IMR-90 (cell line): ENCODE results near the gene MFAP2. TPM values are rescaled to one million over a fixed set of nuclear protein-coding genes. Genes with fewer than 3 reads are reported as not detected.

Experiments
- ATAC-seq: fragments of 200-7000 bp; cut with Tn5 transposase; 2 replicates; pipeline ENCODE4 v1.9.1; 2020; ENCODE audit warnings: low read depth, mild to moderate bottlenecking, moderate library complexity
- BruUV-seq: library from RNA; stranded (reverse); fragments of 400-500 nt; replicated peaks from 2 replicates; lab custom pipeline; 2021; lab: Mats Ljungman, UMichigan
- CTCF ChIA-PET: fragments of 300-600 bp; formaldehyde crosslinking; extraction: SDS; loops from one replicate; lab custom pipeline; 2021; ENCODE audit warnings: antibody characterized with exemption; lab: Yijun Ruan, JAX
- POLR2A ChIA-PET: fragments of 300-600 bp; sonication (Branson Sonifier 250); formaldehyde crosslinking; loops from one replicate; lab custom pipeline; 2022; ENCODE audit warnings: antibody characterized with exemption; ENCODE audit not compliant: unreplicated experiment; lab: Charles Lee
- DNase-seq: peaks from one replicate; pipeline ENCODE4 v3.0.0; 2013
- H2AFZ ChIP-seq: replicated peaks from 2 replicates; pipeline ENCODE3; 2013; ENCODE audit warnings: low read length, mild to moderate bottlenecking; ENCODE audit not compliant: poor library complexity
- H2AK5ac ChIP-seq: 2 replicates; pipeline ENCODE4 v1.6.1; 2013; ENCODE audit warnings: low read depth, low read length, inconsistent platforms
- H2AK9ac ChIP-seq: replicated peaks from 2 replicates; pipeline ENCODE3; 2013; ENCODE audit warnings: mild to moderate bottlenecking, low read depth, low read length, moderate library complexity; ENCODE audit not compliant: poor library complexity
- H2BK120ac ChIP-seq: 2 replicates; pipeline ENCODE4 v1.6.1; 2013; ENCODE audit warnings: low read depth, low read length, inconsistent platforms
- H2BK15ac ChIP-seq: 3 replicates; pipeline ENCODE4 v1.6.1; 2013; ENCODE audit warnings: low read depth, low read length, inconsistent platforms
- H2BK20ac ChIP-seq: 2 replicates; pipeline ENCODE4 v1.6.1; 2013; ENCODE audit warnings: low read depth, mild to moderate bottlenecking, inconsistent platforms, low read length, moderate library complexity
- H2BK5ac ChIP-seq: 2 replicates; pipeline ENCODE4 v1.6.1; 2013; ENCODE audit warnings: mild to moderate bottlenecking, low read depth, low read length, inconsistent platforms; ENCODE audit not compliant: poor library complexity, severe bottlenecking
- H3K14ac ChIP-seq: replicated peaks from 2 replicates; pipeline ENCODE4 v1.6.1; 2013; ENCODE audit warnings: low read depth, low read length, inconsistent platforms
- H3K18ac ChIP-seq: 2 replicates; pipeline ENCODE4 v1.6.1; 2013; ENCODE audit warnings: low read depth, low read length, control low read depth
- H3K23ac ChIP-seq: 2 replicates; pipeline ENCODE4 v1.6.1; 2013; ENCODE audit warnings: low read depth, low read length, inconsistent platforms
- H3K27ac ChIP-seq: 2 replicates; pipeline ENCODE4 v1.5.1; 2013; ENCODE audit warnings: mild to moderate bottlenecking, control low read depth, low read length; ENCODE audit not compliant: insufficient read depth
- H3K27me3 ChIP-seq: 2 replicates; pipeline ENCODE4 v1.6.1; 2013; ENCODE audit warnings: low read length; ENCODE audit not compliant: control insufficient read depth, insufficient read depth
- H3K36me3 ChIP-seq: 2 replicates; pipeline ENCODE4 v1.6.1; 2013; ENCODE audit warnings: low read length, mixed read lengths; ENCODE audit not compliant: control insufficient read depth, insufficient read depth
- H3K4ac ChIP-seq: 2 replicates; pipeline ENCODE4 v1.6.1; 2013; ENCODE audit warnings: low read depth, low read length, inconsistent platforms
- H3K4me1 ChIP-seq: 2 replicates; pipeline ENCODE4 v1.6.1; 2013; ENCODE audit warnings: low read length, mixed read lengths; ENCODE audit not compliant: control insufficient read depth, insufficient read depth
- H3K4me2 ChIP-seq: 2 replicates; pipeline ENCODE4 v1.6.1; 2013; ENCODE audit warnings: low read depth, mild to moderate bottlenecking, control low read depth, low read length, moderate library complexity
- H3K4me3 ChIP-seq: 2 replicates; pipeline ENCODE4 v1.5.1; 2013; ENCODE audit warnings: low read depth, mild to moderate bottlenecking, control low read depth, low read length, moderate library complexity; ENCODE audit not compliant: insufficient read depth
- H3K56ac ChIP-seq: 2 replicates; pipeline ENCODE4 v1.6.1; 2013; ENCODE audit warnings: low read length, inconsistent platforms; ENCODE audit not compliant: insufficient read depth; ENCODE audit errors: extremely low read depth
- H3K79me1 ChIP-seq, 2 experiments: 2 replicates each; pipeline ENCODE4 v1.6.1; 2013; ENCODE audit warnings: low read length in 2 of 2, inconsistent platforms in 1 of 2, low read depth in 1 of 2
- H3K9ac ChIP-seq: 2 replicates; pipeline ENCODE4 v1.6.1; 2013; ENCODE audit warnings: low read depth, low read length, control low read depth
- H3K9me1 ChIP-seq: 2 replicates; pipeline ENCODE4 v1.6.1; 2013; ENCODE audit warnings: low read length, inconsistent platforms; ENCODE audit not compliant: insufficient read depth
- H3K9me3 ChIP-seq: 2 replicates; pipeline ENCODE4 v1.6.1; 2013; ENCODE audit warnings: low read length; ENCODE audit not compliant: control insufficient read depth, insufficient read depth
- H4K20me1 ChIP-seq: 2 replicates; pipeline ENCODE4 v1.6.1; 2013; ENCODE audit warnings: low read length, inconsistent platforms; ENCODE audit not compliant: insufficient read depth
- H4K5ac ChIP-seq: 2 replicates; pipeline ENCODE4 v1.6.1; 2013; ENCODE audit warnings: mild to moderate bottlenecking, low read depth, low read length, control low read depth
- H4K8ac ChIP-seq, 2 experiments: 2 replicates each; pipeline ENCODE4 v1.6.1; 2013; ENCODE audit warnings: low read depth in 2 of 2, low read length in 2 of 2, control low read depth in 1 of 2, inconsistent platforms in 1 of 2
- H4K91ac ChIP-seq: 2 replicates; pipeline ENCODE4 v1.6.1; 2013; ENCODE audit warnings: low read depth, low read length, inconsistent platforms; ENCODE audit not compliant: insufficient read depth
- BHLHE40 ChIP-seq: fragments of 150-350 bp; IDR thresholded peaks from 2 replicates; pipeline ENCODE4 v1.6.1; 2016; ENCODE audit warnings: mild to moderate bottlenecking, low read depth, low read length
- CEBPB ChIP-seq: IDR thresholded peaks from 2 replicates; pipeline ENCODE4 v1.6.1; 2012; ENCODE audit warnings: low read depth, low read length, improper control_type of control experiment
- CHD1 ChIP-seq: IDR thresholded peaks from 2 replicates; pipeline ENCODE4 v1.6.1; 2012; ENCODE audit warnings: low read depth, low read length, improper control_type of control experiment
- CTCF ChIP-seq: conservative IDR thresholded peaks from 2 replicates; pipeline ENCODE4 v1.5.1; 2012; ENCODE audit warnings: mild to moderate bottlenecking, low read depth, low read length, improper control_type of control experiment
- MAFK ChIP-seq: IDR thresholded peaks from 2 replicates; pipeline ENCODE4 v1.6.1; 2012; ENCODE audit warnings: low read depth, low read length, improper control_type of control experiment
- MAZ ChIP-seq: IDR thresholded peaks from 2 replicates; pipeline ENCODE4 v1.6.1; 2012; ENCODE audit warnings: low read depth, mild to moderate bottlenecking, low read length, improper control_type of control experiment, moderate library complexity, borderline replicate concordance
- MXI1 ChIP-seq: IDR thresholded peaks from 2 replicates; pipeline ENCODE4 v1.6.1; 2012; ENCODE audit warnings: low read depth, mild to moderate bottlenecking, low read length, moderate library complexity, borderline replicate concordance
- NFE2L2 ChIP-seq: fragments of 150-350 bp; IDR thresholded peaks from 2 replicates; pipeline ENCODE4 v1.6.1; 2016; ENCODE audit warnings: low read depth, mild to moderate bottlenecking, low read length
- POLR2A ChIP-seq: IDR thresholded peaks from 2 replicates; pipeline ENCODE4 v1.6.1; 2012; ENCODE audit warnings: mild to moderate bottlenecking, low read depth, low read length
- RAD21 ChIP-seq: IDR thresholded peaks from 2 replicates; pipeline ENCODE4 v1.6.1; 2012; ENCODE audit warnings: low read length, improper control_type of control experiment
- RCOR1 ChIP-seq: IDR thresholded peaks from 2 replicates; pipeline ENCODE4 v1.6.1; 2012; ENCODE audit warnings: mild to moderate bottlenecking, low read length, improper control_type of control experiment; ENCODE audit not compliant: insufficient replicate concordance
- RFX5 ChIP-seq: IDR thresholded peaks from 2 replicates; pipeline ENCODE4 v1.8.0; 2012; ENCODE audit warnings: low read depth, mild to moderate bottlenecking, low read length, moderate library complexity
- SMC3 ChIP-seq: fragments of 150-350 bp; IDR thresholded peaks from 2 replicates; pipeline ENCODE4 v1.6.1; 2016; ENCODE audit warnings: low read depth, mild to moderate bottlenecking, antibody characterized with exemption, low read length, moderate library complexity
- WGBS, 2 experiments: methylation state at CpG; one replicate each; pipeline versions ENCODE4 v1.1.5 to v1.1.7; 2013; ENCODE audit warnings: missing lambda C conversion rate in 2 of 2; ENCODE audit not compliant: insufficient read length in 1 of 2; ENCODE audit errors: extremely low coverage in 2 of 2; 5-methylcytosine and 5-hydroxymethylcytosine counted together
- dilution Hi-C: fragments of 300-500 bp; cut with HindIII; formaldehyde crosslinking; loops from one replicate; pipeline ENCODE4 v1.14.3; 2018; ENCODE audit warnings: low sequenced_read_pairs; ENCODE audit not compliant: unreplicated experiment
- in situ Hi-C: fragments of 300-500 bp; cut with MboI; formaldehyde crosslinking; loops from 3 replicates; pipeline ENCODE4 v1.14.3; 2019; ENCODE audit warnings: low sequenced_read_pairs, inconsistent platforms, mixed read lengths
- intact Hi-C: fragments of 100-400 bp; cut with micrococcal nuclease; formaldehyde crosslinking; loops from 2 replicates; pipeline ENCODE4 v1.10.0; 2022
- polyA plus RNA-seq, 3 experiments: library from polyadenylated mRNA; depleted of rRNA; stranded (reverse); fragments of >200 nt; gene quantifications; 2 replicates each; pipeline ENCODE4 v1.2.3, GENCODE V29; 2012; ENCODE audit warnings: low replicate concordance in 1 of 3
- total RNA-seq: library from RNA; depleted of rRNA; stranded (reverse); fragments of >200 nt; gene quantifications from 2 replicates; pipeline ENCODE4 v1.2.3, GENCODE V29; 2012
- TF ChIP-seq, protein P1 (sequence below): fragments of 150-350 bp; IDR thresholded peaks from 2 replicates; pipeline ENCODE4 v1.6.1; 2016; ENCODE audit warnings: low read depth, mild to moderate bottlenecking, low read length, moderate library complexity, borderline replicate concordance
- TF ChIP-seq, protein P2 (sequence below): fragments of 150-350 bp; IDR thresholded peaks from 2 replicates; pipeline ENCODE4 v1.6.1; 2017; ENCODE audit warnings: mild to moderate bottlenecking, antibody characterized with exemption, low read length, low read depth

MFAP2 gene
- total and polyA plus RNA-seq, 2 of the 4 experiments (the other 2 are of a cell fraction): 3.9 to 13.9 TPM

DNA sequence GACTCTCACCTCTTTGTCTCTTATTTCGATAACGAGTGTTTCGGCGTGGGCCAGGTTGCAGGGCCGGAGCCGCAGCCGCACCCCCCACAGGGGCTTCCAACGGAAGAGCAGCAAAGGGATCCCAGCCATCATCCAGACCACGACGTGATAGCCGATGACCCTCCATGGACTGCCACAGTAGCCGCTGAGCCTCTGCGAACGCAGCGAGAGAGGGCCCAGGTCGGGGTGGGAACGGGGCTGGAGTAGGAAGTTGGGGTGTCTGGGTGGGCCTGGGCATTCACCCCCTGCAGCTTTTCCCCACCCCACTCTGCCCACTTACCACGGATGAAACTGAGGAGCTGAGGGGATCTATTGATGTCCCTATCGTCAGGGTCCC lies 24.9 kb upstream of the MFAP2 start:
- no peaks in the 10 kb centered on the region for H3K9me3 ChIP-seq
- H2AK9ac ChIP-seq: no peak overlapping the region
- H3K18ac ChIP-seq: no peak overlapping the region
- no peak overlapping the region for H2BK5ac ChIP-seq
- peaks cover 3 to 6% of the 10 kb centered on the region in 2 experiments; a peak in 1 of 4 replicates for H3K79me1 ChIP-seq
- H4K91ac ChIP-seq: no peak overlapping the region
- H3K23ac ChIP-seq: no peak overlapping the region
- H3K36me3 ChIP-seq: peaks cover 22% of the 10 kb centered on the region
- no peak overlapping the region for H2BK20ac ChIP-seq
- H3K9ac ChIP-seq: no peak overlapping the region
- CTCF ChIA-PET: interaction anchor here (0.6 kb wide), 1 partner anchor 434 kb away, joined by 5 read pairs; no protein-coding TSS in a partner anchor
- in situ Hi-C loops (no loop called here), dilution Hi-C loops (no loop called here), intact Hi-C loops (no loop called here)
- TF ChIP-seq MXI1: no peak
- no peak for TF ChIP-seq RFX5
- TF ChIP-seq CHD1: no peak
- TF ChIP-seq NFE2L2: no peak
- TF ChIP-seq CEBPB: no peak
- TF ChIP-seq, protein P1, sequence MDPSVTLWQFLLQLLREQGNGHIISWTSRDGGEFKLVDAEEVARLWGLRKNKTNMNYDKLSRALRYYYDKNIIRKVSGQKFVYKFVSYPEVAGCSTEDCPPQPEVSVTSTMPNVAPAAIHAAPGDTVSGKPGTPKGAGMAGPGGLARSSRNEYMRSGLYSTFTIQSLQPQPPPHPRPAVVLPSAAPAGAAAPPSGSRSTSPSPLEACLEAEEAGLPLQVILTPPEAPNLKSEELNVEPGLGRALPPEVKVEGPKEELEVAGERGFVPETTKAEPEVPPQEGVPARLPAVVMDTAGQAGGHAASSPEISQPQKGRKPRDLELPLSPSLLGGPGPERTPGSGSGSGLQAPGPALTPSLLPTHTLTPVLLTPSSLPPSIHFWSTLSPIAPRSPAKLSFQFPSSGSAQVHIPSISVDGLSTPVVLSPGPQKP: no peak
- no peak for TF ChIP-seq RCOR1
- no peak for TF ChIP-seq RAD21
- no peak for TF ChIP-seq POLR2A
- TF ChIP-seq SMC3: no peak
- TF ChIP-seq, protein P2, sequence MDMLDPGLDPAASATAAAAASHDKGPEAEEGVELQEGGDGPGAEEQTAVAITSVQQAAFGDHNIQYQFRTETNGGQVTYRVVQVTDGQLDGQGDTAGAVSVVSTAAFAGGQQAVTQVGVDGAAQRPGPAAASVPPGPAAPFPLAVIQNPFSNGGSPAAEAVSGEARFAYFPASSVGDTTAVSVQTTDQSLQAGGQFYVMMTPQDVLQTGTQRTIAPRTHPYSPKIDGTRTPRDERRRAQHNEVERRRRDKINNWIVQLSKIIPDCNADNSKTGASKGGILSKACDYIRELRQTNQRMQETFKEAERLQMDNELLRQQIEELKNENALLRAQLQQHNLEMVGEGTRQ: no peak
- no peak for TF ChIP-seq BHLHE40
- TF ChIP-seq MAZ: no peak
- TF ChIP-seq MAFK: no peak
- TF ChIP-seq CTCF: no peak
- H3K56ac ChIP-seq: no peak overlapping the region
- H2AK5ac ChIP-seq: no peak overlapping the region
- POLR2A ChIA-PET: no interaction called here
- DNase-seq (no peak), ATAC-seq (no peak)
- no peak overlapping the region for H2BK15ac ChIP-seq
- H3K4me1 ChIP-seq: peaks cover 2% of the 10 kb centered on the region; the same call in 1 of the 2 replicates
- H3K4me3 ChIP-seq: no peak overlapping the region
- no peak overlapping the region for H2BK120ac ChIP-seq
- H3K27ac ChIP-seq: no peak overlapping the region
- H3K14ac ChIP-seq: no peak overlapping the region
- no peak overlapping the region for H3K4ac ChIP-seq
- H2AFZ ChIP-seq: no peak overlapping the region
- WGBS, 2 experiments: 91% methylated on average over 10 of the region's 19 CpGs; no CpG with 5 or more reads in 1 of the 2 experiments
- no peak overlapping the region for H4K5ac ChIP-seq
- no peak overlapping the region for H3K4me2 ChIP-seq
- BruUV-seq: no TSS peak
- no peaks in the 10 kb centered on the region for H3K27me3 ChIP-seq
- peaks cover 16% of the 10 kb centered on the region for H4K20me1 ChIP-seq
- H3K9me1 ChIP-seq: no peaks in the 10 kb centered on the region; the same call in 1 of the 2 replicates
- no peak overlapping the region for H4K8ac ChIP-seq
